ENCODE data around the gene PANK1.

GRCh38 chr10:89613582-89613981, 31.5 kb downstream of the PANK1 start:
- TF ChIP-seq BACH2 (CRISPR knock-in tag; IDR thresholded peaks at IDR 0.05; ENCODE audit: borderline replicate concordance) (no peak), ZFP30 (CRISPR knock-in tag; IDR thresholded peaks at IDR 0.05) (no peak), PATZ1 (CRISPR knock-in tag; IDR thresholded peaks at IDR 0.05; ENCODE audit: borderline replicate concordance) (no peak), ZNF8 (CRISPR knock-in tag; IDR thresholded peaks at IDR 0.05) (no peak), OSR1 (CRISPR knock-in tag; IDR thresholded peaks at IDR 0.05) (no peak), TCF4 (CRISPR knock-in tag; IDR thresholded peaks at IDR 0.05; ENCODE audit: borderline replicate concordance) (no peak), ZC3H10 (CRISPR knock-in tag; IDR thresholded peaks at IDR 0.05) (no peak)
- TF ChIP-seq, protein P1, sequence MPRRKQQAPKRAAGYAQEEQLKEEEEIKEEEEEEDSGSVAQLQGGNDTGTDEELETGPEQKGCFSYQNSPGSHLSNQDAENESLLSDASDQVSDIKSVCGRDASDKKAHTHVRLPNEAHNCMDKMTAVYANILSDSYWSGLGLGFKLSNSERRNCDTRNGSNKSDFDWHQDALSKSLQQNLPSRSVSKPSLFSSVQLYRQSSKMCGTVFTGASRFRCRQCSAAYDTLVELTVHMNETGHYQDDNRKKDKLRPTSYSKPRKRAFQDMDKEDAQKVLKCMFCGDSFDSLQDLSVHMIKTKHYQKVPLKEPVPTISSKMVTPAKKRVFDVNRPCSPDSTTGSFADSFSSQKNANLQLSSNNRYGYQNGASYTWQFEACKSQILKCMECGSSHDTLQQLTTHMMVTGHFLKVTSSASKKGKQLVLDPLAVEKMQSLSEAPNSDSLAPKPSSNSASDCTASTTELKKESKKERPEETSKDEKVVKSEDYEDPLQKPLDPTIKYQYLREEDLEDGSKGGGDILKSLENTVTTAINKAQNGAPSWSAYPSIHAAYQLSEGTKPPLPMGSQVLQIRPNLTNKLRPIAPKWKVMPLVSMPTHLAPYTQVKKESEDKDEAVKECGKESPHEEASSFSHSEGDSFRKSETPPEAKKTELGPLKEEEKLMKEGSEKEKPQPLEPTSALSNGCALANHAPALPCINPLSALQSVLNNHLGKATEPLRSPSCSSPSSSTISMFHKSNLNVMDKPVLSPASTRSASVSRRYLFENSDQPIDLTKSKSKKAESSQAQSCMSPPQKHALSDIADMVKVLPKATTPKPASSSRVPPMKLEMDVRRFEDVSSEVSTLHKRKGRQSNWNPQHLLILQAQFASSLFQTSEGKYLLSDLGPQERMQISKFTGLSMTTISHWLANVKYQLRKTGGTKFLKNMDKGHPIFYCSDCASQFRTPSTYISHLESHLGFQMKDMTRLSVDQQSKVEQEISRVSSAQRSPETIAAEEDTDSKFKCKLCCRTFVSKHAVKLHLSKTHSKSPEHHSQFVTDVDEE (CRISPR knock-in tag; IDR thresholded peaks at IDR 0.05) = no peak

Data from SK-N-SH treated with all-trans-retinoic acid at 6 μM for 48 hours (cell line).